Pancreas (tissue), 10 donors: ENCODE results near the gene SOHLH2. TPM values are rescaled to one million over a fixed set of nuclear protein-coding genes. Genes with fewer than 3 reads are reported as not detected.

ENCODE experiments used
- ATAC-seq, 4 donors: fragments of 200-7000 bp; cut with Tn5 transposase; one replicate each; pipeline versions ENCODE4 v1.8.0 to v1.9.1; 2020; ENCODE audit warnings: mild to moderate bottlenecking in 4 of 4, moderate library complexity in 4 of 4
- DNase-seq, 6 donors: peaks; one replicate each; pipeline ENCODE4 v3.0.0-alpha.2; 2020
- FAIRE-seq: peaks from 2 replicates; lab custom pipeline; 2012; peaks lifted over from hg19 to GRCh38; lab: Jason Lieb, UNC
- H3K27ac ChIP-seq, 4 donors: fragments of 200-600 bp; sonication (generic); 1 replicate in 3 of 4; 2 replicates in 1 of 4; pipeline versions ENCODE4 v1.5.0 to v1.8.0; 2020
- H3K27me3 ChIP-seq, 4 donors: fragments of 200-600 bp; one replicate each; pipeline ENCODE4 v1.8.0; 2021
- H3K36me3 ChIP-seq, 3 donors: fragments of 200-600 bp; sonication (generic) in 1 of 3; one replicate each; pipeline versions ENCODE4 v1.5.0 to v1.8.0; 2020 to 2021
- H3K4me1 ChIP-seq, 3 donors: fragments of 200-600 bp; one replicate each; pipeline ENCODE4 v1.8.0; 2021
- H3K4me3 ChIP-seq, 4 donors: fragments of 200-600 bp; sonication (generic) in 2 of 4; one replicate each; pipeline versions ENCODE4 v1.5.0 to v1.8.0; 2020 to 2021
- H3K9me3 ChIP-seq, 4 donors: fragments of 200-600 bp; one replicate each; pipeline ENCODE4 v1.8.0; 2021
- CTCF ChIP-seq, 4 donors: fragments of 200-600 bp; sonication (generic) in 3 of 4; IDR thresholded peaks; one replicate each; pipeline versions ENCODE4 v1.5.0 to v1.8.0; 2021; ENCODE audit warnings: antibody characterized with exemption in 4 of 4
- WGBS, 2 donors: extraction: QIAGEN DNeasy Blood & Tissue Kit; methylation state at CpG; one replicate each; pipeline ENCODE4 v1.1.7; 2013; 5-methylcytosine and 5-hydroxymethylcytosine counted together
- intact Hi-C, 3 donors: fragments of 100-400 bp; cut with DNase I; formaldehyde crosslinking; loops; one replicate each; pipeline versions ENCODE4 v1.11.1 to v1.14.2; 2022
- polyA plus RNA-seq, 2 donors: library from polyadenylated mRNA; stranded (reverse); fragments of 200-250 nt; gene quantifications; one replicate each; pipeline ENCODE4 v1.2.3, GENCODE V29; 2013
- total RNA-seq, 6 donors: library from RNA; stranded (reverse); fragmentation: NEBNext Ultra II Directional in 4 of 6; extraction: Animal tissue kit (Norgen Biotek cat#: 25700) in 4 of 6; gene quantifications; one replicate each; pipeline versions ENCODE4 v1.2.1 to v1.2.4, GENCODE V29; 2021 to 2023
- donor health status: healthy with polysubstance abuse.
- donor health status: DM: no; HTN: no; CAD: no; lungs with moderate emphysema.
- donor health status: DM: no; HTN: no; CAD: no.
- donor health status: control.
- donor health status: control.
- donor health status: Bipolar disorder and iron deficiency.
- donor health status: DM: yes; HTN: yes; CAD: no.
- donor health status: DM: no; HTN: no; CAD: no.
- donor health status: DM: no; HTN: no; CAD: no.
- donor health status: DM: yes; HTN: yes; CAD: no.

Gene SOHLH2
- total and polyA plus RNA-seq, 8 donors, result 0.05 to 0.12 (median 0.08) TPM; not detected in 5

- no peak for FAIRE-seq
- ATAC-seq, result peak in 3 of 4 donors; percentile 68 to 87 (median 82)
- DNase-seq, result peak in 3 of 6 donors; percentile 6 to 57 (median 43)
- Histone ChIP-seq H3K27me3 (no peaks in the 10 kb centered on the region), H3K4me3 (no peak overlapping the region), H3K27ac (no peak overlapping the region), H3K36me3 (no peaks in the 10 kb centered on the region), H3K9me3 (no peaks in the 10 kb centered on the region), H3K4me1 (no peaks in the 10 kb centered on the region)
- TF ChIP-seq CTCF (IDR thresholded peaks at IDR 0.05), result no peak
- intact Hi-C loops, result no loop called here
- 79 to 83% methylated on average over 5 of the region's 5 CpGs for WGBS, 2 donors
Observed at GRCh38 chr13:36131931-36132297, 82.4 kb downstream of the SOHLH2 start.

- H3K27ac ChIP-seq, result no peak within 1 kb of the TSS
- no peaks in the 10 kb centered on the region for H3K27me3 ChIP-seq
- TF ChIP-seq CTCF (IDR thresholded peaks at IDR 0.05), result no peak
- FAIRE-seq (no peak), ATAC-seq (peak; percentile 55 to 78 (median 64)), DNase-seq (peak in 4 of 6 donors; percentile 15 to 69 (median 32))
- H3K4me3 ChIP-seq, result peak within 1 kb of the TSS; percentile 3 to 44 (median 32)
- no peaks in the 10 kb centered on the region for H3K9me3 ChIP-seq
- no peaks in the 10 kb centered on the region for H3K36me3 ChIP-seq
- intact Hi-C loops, result no loop called here
- WGBS, 2 donors, result 9 to 22% methylated on average over 19 to 48 of the region's 48 CpGs
- H3K4me1 ChIP-seq, result no peaks in the 10 kb centered on the region
Observed at GRCh38 chr13:36131222-36131930, 83.0 kb downstream of the SOHLH2 start, which contains the start of gene DCLK1. DCLK1 (minus strand) TSS chr13:36131382.

- ATAC-seq, result peak; percentile 41 to 66 (median 54)
- no peak for TF ChIP-seq CTCF (IDR thresholded peaks at IDR 0.05)
- Histone ChIP-seq H3K36me3 (no peaks in the 10 kb centered on the region), H3K9me3 (no peaks in the 10 kb centered on the region), H3K4me1 (no peaks in the 10 kb centered on the region), H3K27ac (no peak overlapping the region), H3K27me3 (no peaks in the 10 kb centered on the region), H3K4me3 (peak overlapping the region; percentile 3 to 44 (median 32))
- peak in 3 of 6 donors; percentile 17 to 72 (median 70) for DNase-seq
- intact Hi-C loops, result no loop called here
- WGBS, 2 donors, result 1 to 2% methylated on average over 45 to 61 of the region's 61 CpGs
- FAIRE-seq, result no peak
Observed at GRCh38 chr13:36130552-36131221, 83.7 kb downstream of the SOHLH2 start.

GRCh38 chr13:36130193-36130551 is 84.2 kb downstream of the SOHLH2 start:
- Histone ChIP-seq H3K27ac (no peak overlapping the region), H3K9me3 (no peaks in the 10 kb centered on the region), H3K4me3 (peak overlapping the region in 1 of 4 donors; percentile 44), H3K36me3 (no peaks in the 10 kb centered on the region), H3K4me1 (no peaks in the 10 kb centered on the region), H3K27me3 (no peaks in the 10 kb centered on the region)
- ATAC-seq, result no peak
- 28 to 31% methylated on average over 13 of the region's 13 CpGs for WGBS, 2 donors
- no peak for DNase-seq
- TF ChIP-seq CTCF (IDR thresholded peaks at IDR 0.05), result no peak
- FAIRE-seq, result no peak
- intact Hi-C loops, result no loop called here

GRCh38 chr13:36129539-36129938 is 84.8 kb downstream of the SOHLH2 start:
- Histone ChIP-seq H3K36me3 (no peaks in the 10 kb centered on the region), H3K9me3 (no peaks in the 10 kb centered on the region), H3K27me3 (no peaks in the 10 kb centered on the region), H3K4me3 (no peak overlapping the region), H3K4me1 (no peaks in the 10 kb centered on the region), H3K27ac (no peak overlapping the region)
- FAIRE-seq, result no peak
- 89 to 92% methylated on average over 4 of the region's 4 CpGs for WGBS, 2 donors
- intact Hi-C loops, result no loop called here
- ATAC-seq, result no peak
- TF ChIP-seq CTCF (IDR thresholded peaks at IDR 0.05), result no peak
- DNase-seq, result no peak
